ENCODE results near the gene SREK1IP1.

DNA sequence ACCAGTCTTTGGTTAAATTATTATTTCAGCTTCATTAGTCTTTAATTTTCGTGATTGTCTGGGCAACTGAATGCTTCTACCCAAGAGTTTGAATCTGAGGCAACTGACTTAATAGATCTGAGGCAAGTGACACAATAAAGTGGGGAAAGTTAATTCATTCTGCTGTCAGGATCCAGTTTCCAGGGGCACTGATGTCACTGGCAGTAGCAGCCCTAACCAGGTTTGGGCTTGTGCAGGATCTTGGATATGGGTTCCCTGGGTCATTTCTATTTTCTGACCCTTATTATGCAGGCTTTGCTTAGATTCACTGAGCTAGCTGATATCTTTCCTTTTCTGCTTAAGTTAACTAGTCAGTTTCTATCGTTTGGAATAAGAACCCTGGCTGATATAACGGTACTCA lies 9.6 kb downstream of the SREK1IP1 start:
- no peak for TF ChIP-seq YY1 (IDR thresholded peaks at IDR 0.05; ENCODE audit: insufficient read depth, insufficient replicate concordance, low read depth, low read length)
- no peak for TF ChIP-seq TEF (CRISPR knock-in tag; IDR thresholded peaks at IDR 0.05)
